Activated T-helper 1 cell treated with anti-CD3 and anti-CD28 coated beads, Interleukin-2, amount 50 U/mL, for 16 hours (primary cell): Measurements from ENCODE around the gene CARF.
"Not testable (repeated sequence)": the region's sequence is repeated elsewhere in the genome, so short reads cannot be mapped to it uniquely, and the experiment has no call there.

ENCODE experiments used
- DNase-seq, 2 donors: peaks; one replicate each; pipeline ENCODE4 v3.0.0-alpha.2; 2020; ENCODE audit warnings: low read depth in 1 of 2, low spot score in 1 of 2

Gene CARF

GRCh38 chr2:202911512-202912341 lies at the start of gene CARF, which contains the start of gene WDR12:
Gene CARF (plus strand): TSS chr2:202912275. CDS start chr2:202941903, 29,628 bp downstream.
Gene WDR12 (minus strand): TSS chr2:202911673. CDS start chr2:202911476, 197 bp downstream.
- DNase-seq, result peak; percentile 74 to 79

GRCh38 chr2:202870431-202871299 lies 41.4 kb upstream of the CARF start:
- DNase-seq, result peak; percentile 23 to 35

- peak in 1 of 2 donors; percentile 27 for DNase-seq
Observed at GRCh38 chr2:202871300-202872141, 40.6 kb upstream of the CARF start, which contains the start of gene ICA1L. Gene ICA1L (minus strand): TSS chr2:202871766. CDS start chr2:202829009, 42,757 bp downstream.

GRCh38 chr2:202877699-202878098 lies 34.4 kb upstream of the CARF start:
- DNase-seq, result no peak

GRCh38 chr2:202881570-202881969 lies 30.5 kb upstream of the CARF start:
- no peak for DNase-seq

GRCh38 chr2:202883987-202884675 lies 27.9 kb upstream of the CARF start:
- no peak for DNase-seq

GRCh38 chr2:202885190-202885589 lies 26.9 kb upstream of the CARF start:
- no peak for DNase-seq

- DNase-seq, result not testable (repeated sequence)
Observed at GRCh38 chr2:202905507-202905906, 6.6 kb upstream of the CARF start.

- no peak for DNase-seq
Observed at GRCh38 chr2:202908186-202908585, 3.9 kb upstream of the CARF start.

- no peak for DNase-seq
Observed at GRCh38 chr2:202909394-202910192, 2.5 kb upstream of the CARF start.

- not testable (repeated sequence) for DNase-seq
Observed at GRCh38 chr2:202910250-202910649, 1.8 kb upstream of the CARF start.

GRCh38 chr2:202910698-202911097 lies 1.4 kb upstream of the CARF start:
- DNase-seq, result no peak

GRCh38 chr2:202911203-202911511 lies 918 bp upstream of the CARF start:
- no peak for DNase-seq

GRCh38 chr2:202912342-202913201 lies 497 bp downstream of the CARF start:
- DNase-seq, result not testable (repeated sequence)

GRCh38 chr2:202918860-202919259 lies 6.8 kb downstream of the CARF start:
- no peak for DNase-seq

- no peak for DNase-seq
Observed at GRCh38 chr2:202932425-202933138, 20.5 kb downstream of the CARF start.

GRCh38 chr2:202933139-202933510 lies 21.1 kb downstream of the CARF start:
- DNase-seq, result no peak

- no peak for DNase-seq
Observed at GRCh38 chr2:202933958-202934357, 21.9 kb downstream of the CARF start.
